ENCODE data around the gene ITIH5.
A peak's percentile ranks its signal among the peaks of the same experiment; 100 is the strongest.

Gene ITIH5

DNA sequence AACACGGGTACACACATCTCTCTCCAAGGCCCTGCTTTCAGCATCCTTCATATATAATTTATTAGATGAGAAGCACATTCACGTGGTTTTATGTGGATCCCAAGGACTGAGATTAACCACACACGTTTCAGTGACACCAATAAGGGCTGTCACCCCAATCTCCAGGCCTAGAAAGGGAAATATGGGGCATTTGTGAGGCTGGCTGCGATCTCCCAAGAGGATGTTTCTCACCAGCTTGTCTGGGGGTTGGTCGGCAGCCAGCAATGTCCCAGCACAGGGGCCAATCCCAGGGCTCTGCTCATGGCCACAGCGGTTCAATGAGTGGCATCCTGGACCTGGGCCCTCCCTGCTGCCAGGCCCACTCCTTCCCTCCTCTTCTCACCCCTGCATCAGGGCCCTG lies 115.5 kb downstream of the ITIH5 start:
- DNase-seq (ENCODE audit: low read depth in 2 of 2, low spot score in 1 of 2): no peak

GRCh38 chr10:7550013-7550412 lies 116.8 kb downstream of the ITIH5 start:
- DNase-seq (ENCODE audit: low read depth in 2 of 2, low spot score in 1 of 2): no peak

DNA sequence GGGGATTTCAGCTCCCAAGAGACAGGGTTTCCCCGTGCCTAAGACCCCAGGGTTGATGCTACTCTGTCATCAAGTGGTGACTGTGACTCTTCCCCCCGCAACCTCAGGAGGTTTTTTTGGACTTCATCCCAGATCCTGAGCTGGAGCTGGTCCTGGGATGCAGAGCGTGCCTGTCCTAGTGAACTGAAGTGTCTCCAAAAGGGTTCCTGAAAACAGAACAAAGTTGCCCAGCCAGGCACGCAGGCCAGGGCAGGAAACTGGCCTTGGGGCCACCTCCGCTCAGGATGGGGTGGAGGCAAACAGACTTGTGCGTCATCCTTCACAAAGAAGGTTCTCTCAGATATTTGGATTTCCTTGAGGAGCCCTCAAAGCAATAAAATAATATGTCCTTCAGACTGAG lies 118.9 kb downstream of the ITIH5 start:
- no peak for DNase-seq (ENCODE audit: low read depth in 2 of 2, low spot score in 1 of 2)

DNA sequence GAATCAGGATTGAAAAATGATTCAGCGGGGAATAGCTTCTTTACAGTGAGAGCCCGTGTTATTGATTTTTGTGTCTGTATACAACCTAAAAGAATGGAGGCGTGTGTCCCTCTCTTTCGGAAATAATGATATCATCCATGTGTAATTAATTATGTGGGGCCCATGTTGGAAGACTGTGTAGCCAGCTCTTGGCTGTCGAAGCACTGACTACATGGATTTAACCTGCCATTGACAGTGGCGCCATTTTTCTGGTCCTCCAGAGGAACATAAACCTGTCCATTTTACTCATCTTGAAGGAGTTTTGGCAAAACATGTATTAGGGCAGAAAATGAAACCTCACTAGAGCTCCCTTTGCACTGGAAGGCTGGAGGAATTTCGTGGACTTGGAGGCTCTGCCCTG lies 119.6 kb downstream of the ITIH5 start:
- DNase-seq (ENCODE audit: low read depth in 2 of 2, low spot score in 1 of 2): no peak

DNA sequence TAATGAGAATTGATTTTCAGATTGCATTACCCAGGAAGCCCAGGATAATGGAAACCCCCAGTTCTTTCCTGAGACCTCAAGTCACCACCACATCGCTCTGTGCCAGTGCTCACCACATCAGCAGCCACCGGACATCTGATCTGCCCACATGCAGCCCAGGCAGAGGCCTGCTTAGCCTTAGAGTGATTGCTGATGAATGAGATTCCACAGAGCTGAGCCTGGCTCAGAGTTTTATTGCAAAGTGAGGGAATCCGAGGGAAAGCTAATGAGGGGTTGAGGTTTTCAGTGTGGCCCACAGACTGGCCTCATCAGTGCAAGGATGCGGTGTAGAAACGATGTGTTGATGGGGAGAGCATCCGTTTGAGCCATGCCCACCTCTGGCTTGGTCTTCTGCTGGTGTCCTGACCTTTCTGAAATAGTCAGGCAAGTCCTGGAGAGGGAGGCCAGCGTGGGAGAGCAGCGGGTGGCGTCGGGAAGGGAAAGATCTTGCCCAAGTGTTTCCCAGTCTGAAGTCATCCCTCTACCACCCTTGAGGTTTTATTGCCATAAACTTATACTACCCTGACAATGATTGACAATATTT lies 120.3 kb downstream of the ITIH5 start:
- no peak for DNase-seq (ENCODE audit: low read depth in 2 of 2, low spot score in 1 of 2)

DNA sequence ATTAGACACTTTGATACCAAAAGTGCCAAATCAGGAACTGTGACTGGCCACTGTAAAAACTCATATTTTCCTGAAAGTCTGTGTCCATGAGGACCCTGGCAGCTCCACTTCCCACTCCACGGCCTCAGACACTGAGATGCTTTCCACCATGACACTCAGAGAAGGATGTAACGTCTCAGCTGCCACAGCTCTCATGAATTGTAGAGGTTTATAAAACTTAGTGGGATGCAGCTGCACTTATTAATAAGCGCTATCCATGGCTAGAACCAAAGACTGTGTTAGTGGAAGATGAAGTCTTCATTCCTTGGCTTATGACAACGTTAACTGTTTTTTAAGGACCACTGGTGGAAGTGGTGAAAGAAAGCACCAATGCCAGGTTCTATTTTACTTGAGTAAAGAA lies 121.0 kb downstream of the ITIH5 start:
- no peak for DNase-seq (ENCODE audit: low read depth in 2 of 2, low spot score in 1 of 2)

GRCh38 chr10:7545261-7545660 lies 121.5 kb downstream of the ITIH5 start:
- no peak for DNase-seq (ENCODE audit: low read depth in 2 of 2, low spot score in 1 of 2)

DNA sequence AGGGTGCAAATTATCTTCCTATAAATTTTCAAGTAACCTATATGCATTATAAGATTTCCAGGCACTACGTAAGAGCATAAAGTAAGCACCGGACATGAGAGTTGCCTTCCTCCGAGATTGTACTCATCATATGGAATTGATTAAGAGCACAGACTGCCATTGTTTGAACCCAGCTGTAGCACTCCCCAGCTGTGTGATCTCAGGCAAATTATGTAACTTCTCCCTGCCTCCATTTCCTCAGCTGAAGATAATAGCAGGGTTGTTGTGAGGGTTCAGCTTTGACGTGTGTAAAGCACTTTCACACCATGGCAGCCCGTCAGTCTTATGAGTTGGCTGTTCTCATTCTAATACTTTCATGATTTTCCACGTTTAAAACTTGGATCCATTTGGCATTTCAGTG lies 122.6 kb downstream of the ITIH5 start:
- no peak for DNase-seq (ENCODE audit: low read depth in 2 of 2, low spot score in 1 of 2)

- DNase-seq (ENCODE audit: low read depth in 2 of 2, low spot score in 1 of 2): no peak
These were observed 124.4 kb downstream of the ITIH5 start for GRCh38 chr10:7542189-7542914.

DNA sequence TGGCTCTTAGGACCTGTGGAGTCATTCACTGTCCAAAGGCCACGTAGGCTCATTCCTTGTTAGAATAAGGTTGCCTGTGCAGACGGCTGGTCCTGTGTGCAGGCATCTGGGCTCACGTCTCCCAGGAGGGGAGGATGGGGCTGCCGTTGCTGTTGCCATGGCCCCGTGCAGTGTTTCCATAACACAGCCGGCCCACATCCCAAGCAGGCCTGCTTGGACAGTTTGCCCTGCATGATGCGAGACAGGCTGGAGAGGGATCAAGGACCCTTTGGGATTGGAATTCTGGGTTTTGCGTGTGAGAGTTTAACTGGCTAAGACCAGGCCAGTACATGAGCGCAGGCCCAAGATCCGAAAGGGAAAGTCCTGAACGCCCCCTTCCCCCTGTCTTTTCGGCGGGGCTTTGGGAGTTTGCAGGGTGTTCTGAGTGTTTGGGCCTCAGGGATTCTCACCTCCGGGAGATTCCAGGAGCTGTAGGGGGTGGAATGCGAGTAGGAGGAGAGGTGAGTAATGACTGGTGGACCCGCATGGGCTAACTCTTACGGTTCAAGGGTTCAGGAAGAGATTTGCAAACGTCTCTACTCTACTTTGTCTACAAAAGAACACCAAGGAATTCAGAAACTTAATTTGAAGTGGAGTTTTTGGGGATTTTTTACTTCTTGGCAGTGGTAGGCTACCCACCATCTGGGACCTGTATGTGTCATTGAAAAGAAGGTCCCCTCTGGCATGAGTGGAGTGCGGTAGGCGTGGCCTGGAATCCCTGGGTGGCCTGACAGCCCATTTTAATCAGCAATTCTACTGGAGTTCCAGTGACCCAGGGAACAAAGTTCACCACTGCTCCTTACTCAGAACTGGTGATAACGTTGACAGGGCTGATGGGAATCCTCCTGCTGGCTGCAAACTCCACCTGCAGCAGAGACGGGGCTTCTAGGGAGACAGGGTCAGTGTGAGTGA lies 125.4 kb downstream of the ITIH5 start:
- DNase-seq (ENCODE audit: low read depth in 2 of 2, low spot score in 1 of 2): no peak

DNA sequence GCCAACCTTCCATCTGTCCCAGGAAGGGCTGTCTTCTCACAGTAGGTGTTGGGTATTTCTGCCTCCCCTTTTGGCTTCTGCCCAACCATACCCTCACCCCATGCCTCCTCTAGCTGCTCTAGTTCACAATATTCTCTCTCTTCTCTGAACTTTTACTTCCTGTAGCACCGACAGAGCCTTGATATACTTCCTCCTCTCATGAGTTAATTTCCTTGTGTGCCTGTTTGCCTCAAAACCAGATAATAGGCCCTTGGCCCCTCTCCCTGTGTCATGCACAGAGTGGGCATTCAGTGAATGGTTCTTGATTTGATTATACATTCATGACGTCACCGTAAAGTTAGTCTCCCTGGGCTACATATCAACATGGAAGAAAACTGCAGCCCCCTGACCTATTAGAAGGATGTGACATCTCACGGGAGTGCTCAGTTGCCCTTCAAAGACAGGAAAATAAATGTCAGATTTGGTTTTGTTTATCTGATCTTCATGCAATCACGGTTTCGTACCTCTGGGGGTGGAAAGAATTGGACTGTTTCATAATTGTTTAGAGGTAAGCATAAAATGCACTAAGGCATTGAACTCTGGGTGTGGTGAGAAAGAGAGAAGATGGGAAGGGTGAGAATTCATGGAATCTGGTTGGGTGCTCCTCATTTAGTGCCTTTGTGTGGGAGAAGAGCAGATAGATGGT lies 127.7 kb downstream of the ITIH5 start:
- no peak for DNase-seq (ENCODE audit: low read depth in 2 of 2, low spot score in 1 of 2)

DNA sequence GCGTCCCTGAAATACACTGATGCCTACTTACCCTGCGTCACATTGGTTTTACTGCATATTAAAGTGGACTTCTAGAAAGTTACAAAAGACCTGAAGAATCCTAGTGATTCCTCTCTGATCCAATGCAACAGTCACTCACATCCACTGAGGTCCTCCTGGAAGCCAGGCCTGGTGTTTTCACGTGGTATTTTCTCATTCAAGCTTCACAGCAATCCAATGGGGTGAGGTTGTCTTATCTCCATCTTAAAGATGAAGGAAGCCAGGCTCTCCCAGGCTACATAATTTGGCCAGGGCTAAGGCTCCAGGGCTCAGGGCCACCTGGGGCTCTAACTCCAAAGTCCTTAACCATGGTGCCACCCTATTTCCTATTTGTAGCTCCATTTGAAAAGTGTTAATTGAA lies 129.6 kb downstream of the ITIH5 start:
- DNase-seq (ENCODE audit: low read depth in 2 of 2, low spot score in 1 of 2): no peak

- no peak for DNase-seq (ENCODE audit: low read depth in 2 of 2, low spot score in 1 of 2)
These were observed 132.3 kb downstream of the ITIH5 start for GRCh38 chr10:7534480-7534852.

- DNase-seq (ENCODE audit: low read depth in 2 of 2, low spot score in 1 of 2): no peak
These were observed 132.9 kb downstream of the ITIH5 start for GRCh38 chr10:7533657-7534479.

- DNase-seq (ENCODE audit: low read depth in 2 of 2, low spot score in 1 of 2): no peak
These were observed 133.9 kb downstream of the ITIH5 start for GRCh38 chr10:7532723-7533498.

DNA sequence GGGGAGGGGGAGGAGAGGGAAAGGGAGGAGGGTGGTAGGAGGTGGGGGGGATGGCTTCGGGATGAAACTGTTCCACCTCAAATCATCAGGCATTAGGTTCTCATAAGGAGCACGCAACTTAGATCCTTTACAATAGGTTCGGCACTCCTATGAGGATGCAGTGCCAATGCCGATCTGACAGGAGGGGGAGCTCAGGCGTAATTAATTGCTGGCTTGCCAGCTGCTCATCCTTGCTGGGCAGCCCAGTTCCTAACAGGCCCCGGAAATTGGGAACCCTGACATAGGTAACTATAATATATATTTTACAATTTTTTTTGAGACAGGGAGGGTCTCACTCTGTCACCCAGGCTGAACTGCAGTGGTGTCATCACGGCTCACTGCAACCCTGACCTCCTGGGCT lies 137.1 kb downstream of the ITIH5 start:
- no peak for DNase-seq (ENCODE audit: low read depth in 2 of 2, low spot score in 1 of 2)

GRCh38 chr10:7527468-7527867 lies 139.3 kb downstream of the ITIH5 start:
- DNase-seq (ENCODE audit: low read depth in 2 of 2, low spot score in 1 of 2): no peak

GRCh38 chr10:7526017-7526400 lies 140.8 kb downstream of the ITIH5 start:
- no peak for DNase-seq (ENCODE audit: low read depth in 2 of 2, low spot score in 1 of 2)

GRCh38 chr10:7525314-7526016 lies 141.3 kb downstream of the ITIH5 start:
- DNase-seq (ENCODE audit: low read depth in 2 of 2, low spot score in 1 of 2): peak in 1 of 2 donors; percentile 15
